GM12874 (cell line): Measurements from ENCODE around the gene SERP2.

Experiments
- TF ChIP-seq, protein P1 (sequence below): IDR thresholded peaks from 2 replicates; pipeline ENCODE4 v1.5.1; 2011; ENCODE audit warnings: low read depth, mild to moderate bottlenecking, control low read depth, low read length, moderate library complexity; ENCODE audit not compliant: insufficient read depth

The SERP2 gene

GRCh38 chr13:44414716-44415115, 41.1 kb downstream of the SERP2 start:
- TF ChIP-seq, protein P1, sequence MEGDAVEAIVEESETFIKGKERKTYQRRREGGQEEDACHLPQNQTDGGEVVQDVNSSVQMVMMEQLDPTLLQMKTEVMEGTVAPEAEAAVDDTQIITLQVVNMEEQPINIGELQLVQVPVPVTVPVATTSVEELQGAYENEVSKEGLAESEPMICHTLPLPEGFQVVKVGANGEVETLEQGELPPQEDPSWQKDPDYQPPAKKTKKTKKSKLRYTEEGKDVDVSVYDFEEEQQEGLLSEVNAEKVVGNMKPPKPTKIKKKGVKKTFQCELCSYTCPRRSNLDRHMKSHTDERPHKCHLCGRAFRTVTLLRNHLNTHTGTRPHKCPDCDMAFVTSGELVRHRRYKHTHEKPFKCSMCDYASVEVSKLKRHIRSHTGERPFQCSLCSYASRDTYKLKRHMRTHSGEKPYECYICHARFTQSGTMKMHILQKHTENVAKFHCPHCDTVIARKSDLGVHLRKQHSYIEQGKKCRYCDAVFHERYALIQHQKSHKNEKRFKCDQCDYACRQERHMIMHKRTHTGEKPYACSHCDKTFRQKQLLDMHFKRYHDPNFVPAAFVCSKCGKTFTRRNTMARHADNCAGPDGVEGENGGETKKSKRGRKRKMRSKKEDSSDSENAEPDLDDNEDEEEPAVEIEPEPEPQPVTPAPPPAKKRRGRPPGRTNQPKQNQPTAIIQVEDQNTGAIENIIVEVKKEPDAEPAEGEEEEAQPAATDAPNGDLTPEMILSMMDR, result no peak

DNA sequence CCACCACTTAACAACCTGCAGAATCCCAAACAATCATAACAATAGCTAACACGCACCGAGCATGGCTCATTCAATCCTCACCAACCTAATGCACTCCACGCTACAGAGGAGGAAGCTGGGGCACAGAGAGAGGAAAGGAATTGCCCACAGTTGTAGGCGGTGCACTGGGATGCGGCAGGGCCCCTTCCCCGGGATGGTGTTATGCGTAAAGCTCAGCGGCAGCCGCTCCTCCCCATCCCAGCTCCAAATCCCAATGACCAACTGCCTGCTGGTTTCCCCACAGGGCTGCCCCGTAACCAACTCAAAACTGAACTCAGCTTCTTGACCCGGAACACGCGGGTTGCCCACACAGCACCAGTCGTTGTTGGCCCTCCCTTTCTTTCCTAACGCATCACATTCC, 42.2 kb downstream of the SERP2 start:
- TF ChIP-seq, protein P1, result no peak

- TF ChIP-seq, protein P1, result no peak
Observed at GRCh38 chr13:44416301-44416700, 42.7 kb downstream of the SERP2 start.

- TF ChIP-seq, protein P1, result no peak
Observed at GRCh38 chr13:44416744-44417143, 43.1 kb downstream of the SERP2 start.

DNA sequence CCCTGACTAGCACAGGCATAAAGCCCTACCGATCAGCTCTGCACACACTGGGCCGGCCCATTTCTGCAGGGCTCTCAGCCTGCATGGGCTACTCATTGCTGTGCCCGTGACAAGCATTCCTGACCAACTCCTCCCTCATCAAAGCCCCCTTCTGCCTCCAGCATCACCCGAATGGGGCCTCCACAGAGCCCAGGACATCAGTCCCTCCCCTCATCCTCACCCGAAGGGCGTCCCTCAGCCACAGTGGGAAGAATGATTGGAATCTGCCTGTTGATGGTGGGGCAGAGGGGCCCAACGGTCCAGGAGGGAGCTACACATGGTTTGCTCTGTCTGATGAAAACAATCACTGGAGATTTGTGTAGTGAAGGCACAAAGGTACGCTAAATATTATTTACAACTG, 43.8 kb downstream of the SERP2 start:
- TF ChIP-seq, protein P1, result no peak

GRCh38 chr13:44417876-44418275, 44.3 kb downstream of the SERP2 start:
- TF ChIP-seq, protein P1, result no peak

DNA sequence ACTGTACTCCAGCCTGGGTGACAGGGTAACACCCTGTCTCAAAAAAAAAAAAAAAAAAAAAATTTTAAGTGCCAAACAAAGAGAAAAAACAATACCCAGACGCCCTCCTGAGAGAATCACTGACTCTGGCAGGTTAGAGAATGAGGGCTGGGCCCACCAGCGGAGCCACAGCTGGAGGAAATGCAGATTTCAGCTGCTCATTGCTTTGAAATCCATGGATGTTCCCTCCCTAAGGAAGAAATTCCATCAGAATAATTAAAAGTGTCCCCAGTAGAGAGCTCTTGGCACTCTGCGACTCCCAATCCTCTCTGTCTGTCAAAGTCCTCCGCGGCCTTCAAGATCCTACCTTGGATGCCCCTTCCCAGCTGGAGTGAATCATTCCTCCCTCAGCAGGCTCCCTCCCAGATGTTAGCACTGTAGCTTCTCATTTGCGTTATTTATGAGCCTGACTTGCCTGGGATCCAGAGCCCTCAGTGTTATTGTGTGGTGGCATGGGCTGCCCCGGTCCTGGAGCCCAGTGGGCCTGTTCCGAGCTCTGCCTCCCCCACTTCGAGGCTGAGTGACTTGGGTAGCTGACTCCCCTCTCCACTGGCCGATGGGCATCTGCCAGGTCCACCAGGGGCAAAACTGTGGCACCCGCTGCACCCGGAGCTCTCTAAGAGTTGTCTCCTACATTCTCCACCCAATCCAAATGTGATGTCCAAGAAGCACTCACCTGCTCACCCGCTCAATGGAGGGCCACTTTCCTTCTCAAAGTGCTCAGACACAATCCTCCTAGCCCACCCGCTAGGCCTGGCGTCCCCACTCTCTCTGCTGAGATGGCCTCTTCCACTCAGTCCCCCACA, 47.0 kb downstream of the SERP2 start:
- TF ChIP-seq, protein P1, result no peak
